ENCODE results near the gene FRYL.
"Not testable (repeated sequence)": the region's sequence is repeated elsewhere in the genome, so short reads cannot be mapped to it uniquely, and the experiment has no call there.

FRYL gene

GRCh38 chr4:48653217-48654014, 126.7 kb downstream of the FRYL start:
- no peak for DNase-seq

- no peak for DNase-seq
Observed at GRCh38 chr4:48651914-48652313, 128.2 kb downstream of the FRYL start.

- no peak for DNase-seq
Observed at GRCh38 chr4:48649505-48649904, 130.6 kb downstream of the FRYL start.

GRCh38 chr4:48645225-48645794, 134.8 kb downstream of the FRYL start:
- no peak for DNase-seq

GRCh38 chr4:48642421-48643374, 137.4 kb downstream of the FRYL start:
- no peak for DNase-seq

- DNase-seq = no peak
Observed at GRCh38 chr4:48641401-48641800, 138.7 kb downstream of the FRYL start.

- no peak for DNase-seq
Observed at GRCh38 chr4:48640699-48641098, 139.4 kb downstream of the FRYL start.

- no peak for DNase-seq
Observed at GRCh38 chr4:48640225-48640624, 139.9 kb downstream of the FRYL start.

- DNase-seq = peak; percentile 28
Observed at GRCh38 chr4:48639807-48640206, 140.3 kb downstream of the FRYL start.

GRCh38 chr4:48638586-48638985, 141.5 kb downstream of the FRYL start:
- not testable (repeated sequence) for DNase-seq

- no peak for DNase-seq
Observed at GRCh38 chr4:48636911-48637310, 143.2 kb downstream of the FRYL start.

GRCh38 chr4:48635980-48636379, 144.1 kb downstream of the FRYL start:
- DNase-seq = no peak

GRCh38 chr4:48635310-48635709, 144.8 kb downstream of the FRYL start:
- DNase-seq = no peak

- DNase-seq = no peak
Observed at GRCh38 chr4:48634688-48635308, 145.3 kb downstream of the FRYL start.

GRCh38 chr4:48633657-48634056, 146.4 kb downstream of the FRYL start:
- no peak for DNase-seq

- no peak for DNase-seq
Observed at GRCh38 chr4:48629458-48629857, 150.6 kb downstream of the FRYL start.

GRCh38 chr4:48623182-48623780, 156.8 kb downstream of the FRYL start:
- DNase-seq = no peak

- no peak for DNase-seq
Observed at GRCh38 chr4:48620831-48621230, 159.2 kb downstream of the FRYL start.

- DNase-seq = no peak
Observed at GRCh38 chr4:48620093-48620492, 160.0 kb downstream of the FRYL start.

GRCh38 chr4:48604527-48604926, 175.6 kb downstream of the FRYL start:
- DNase-seq = no peak

GRCh38 chr4:48604041-48604440, 176.0 kb downstream of the FRYL start:
- no peak for DNase-seq

- DNase-seq = no peak
Observed at GRCh38 chr4:48603366-48604003, 176.6 kb downstream of the FRYL start.
